HL-60 (cell line): Measurements from ENCODE around the gene SECISBP2.

Experiments
- GABPA ChIP-seq: IDR thresholded peaks from 2 replicates; pipeline ENCODE4 v1.6.1; 2012; ENCODE audit warnings: low read depth
- POLR2AphosphoS5 ChIP-seq: IDR thresholded peaks from 2 replicates; pipeline ENCODE4 v1.6.1; 2012; ENCODE audit warnings: low read depth
- SPI1 ChIP-seq: IDR thresholded peaks from 2 replicates; pipeline ENCODE4 v1.6.1; 2012; ENCODE audit warnings: low read depth, mild to moderate bottlenecking, borderline replicate concordance
- TF ChIP-seq, protein P1 (sequence below): IDR thresholded peaks from one replicate; pipeline ENCODE4 v1.5.1; 2011; ENCODE audit warnings: low read length, control low read depth, inconsistent platforms; ENCODE audit not compliant: insufficient read depth
- TF ChIP-seq, protein P2 (sequence below): IDR thresholded peaks from 2 replicates; pipeline ENCODE4 v1.6.1; 2012; ENCODE audit warnings: low read depth; ENCODE audit not compliant: insufficient replicate concordance

DNA sequence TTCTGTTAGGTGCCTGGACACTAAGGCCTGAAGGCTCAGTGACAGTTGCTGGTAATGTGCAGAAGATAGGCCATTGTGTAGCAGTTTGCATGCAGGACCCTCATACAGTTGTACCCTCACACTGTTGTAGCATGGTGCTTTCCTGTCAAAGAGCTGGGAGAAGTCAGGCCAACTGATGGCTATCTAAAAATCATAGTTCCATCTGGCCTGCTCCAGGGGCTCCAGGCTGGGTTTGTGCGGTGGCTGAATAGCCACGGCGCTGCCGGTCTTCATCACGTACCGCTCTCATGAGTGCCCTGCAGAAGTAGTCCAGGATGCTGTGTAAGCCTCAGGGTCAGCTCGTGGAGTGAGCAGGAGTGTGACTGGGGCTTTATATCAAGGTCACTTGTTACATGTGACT is 12.2 kb downstream of the SECISBP2 start:
- TF ChIP-seq, protein P1, sequence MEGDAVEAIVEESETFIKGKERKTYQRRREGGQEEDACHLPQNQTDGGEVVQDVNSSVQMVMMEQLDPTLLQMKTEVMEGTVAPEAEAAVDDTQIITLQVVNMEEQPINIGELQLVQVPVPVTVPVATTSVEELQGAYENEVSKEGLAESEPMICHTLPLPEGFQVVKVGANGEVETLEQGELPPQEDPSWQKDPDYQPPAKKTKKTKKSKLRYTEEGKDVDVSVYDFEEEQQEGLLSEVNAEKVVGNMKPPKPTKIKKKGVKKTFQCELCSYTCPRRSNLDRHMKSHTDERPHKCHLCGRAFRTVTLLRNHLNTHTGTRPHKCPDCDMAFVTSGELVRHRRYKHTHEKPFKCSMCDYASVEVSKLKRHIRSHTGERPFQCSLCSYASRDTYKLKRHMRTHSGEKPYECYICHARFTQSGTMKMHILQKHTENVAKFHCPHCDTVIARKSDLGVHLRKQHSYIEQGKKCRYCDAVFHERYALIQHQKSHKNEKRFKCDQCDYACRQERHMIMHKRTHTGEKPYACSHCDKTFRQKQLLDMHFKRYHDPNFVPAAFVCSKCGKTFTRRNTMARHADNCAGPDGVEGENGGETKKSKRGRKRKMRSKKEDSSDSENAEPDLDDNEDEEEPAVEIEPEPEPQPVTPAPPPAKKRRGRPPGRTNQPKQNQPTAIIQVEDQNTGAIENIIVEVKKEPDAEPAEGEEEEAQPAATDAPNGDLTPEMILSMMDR: no peak
- TF ChIP-seq GABPA (no peak), POLR2AphosphoS5 (no peak), SPI1 (no peak)
- TF ChIP-seq, protein P2, sequence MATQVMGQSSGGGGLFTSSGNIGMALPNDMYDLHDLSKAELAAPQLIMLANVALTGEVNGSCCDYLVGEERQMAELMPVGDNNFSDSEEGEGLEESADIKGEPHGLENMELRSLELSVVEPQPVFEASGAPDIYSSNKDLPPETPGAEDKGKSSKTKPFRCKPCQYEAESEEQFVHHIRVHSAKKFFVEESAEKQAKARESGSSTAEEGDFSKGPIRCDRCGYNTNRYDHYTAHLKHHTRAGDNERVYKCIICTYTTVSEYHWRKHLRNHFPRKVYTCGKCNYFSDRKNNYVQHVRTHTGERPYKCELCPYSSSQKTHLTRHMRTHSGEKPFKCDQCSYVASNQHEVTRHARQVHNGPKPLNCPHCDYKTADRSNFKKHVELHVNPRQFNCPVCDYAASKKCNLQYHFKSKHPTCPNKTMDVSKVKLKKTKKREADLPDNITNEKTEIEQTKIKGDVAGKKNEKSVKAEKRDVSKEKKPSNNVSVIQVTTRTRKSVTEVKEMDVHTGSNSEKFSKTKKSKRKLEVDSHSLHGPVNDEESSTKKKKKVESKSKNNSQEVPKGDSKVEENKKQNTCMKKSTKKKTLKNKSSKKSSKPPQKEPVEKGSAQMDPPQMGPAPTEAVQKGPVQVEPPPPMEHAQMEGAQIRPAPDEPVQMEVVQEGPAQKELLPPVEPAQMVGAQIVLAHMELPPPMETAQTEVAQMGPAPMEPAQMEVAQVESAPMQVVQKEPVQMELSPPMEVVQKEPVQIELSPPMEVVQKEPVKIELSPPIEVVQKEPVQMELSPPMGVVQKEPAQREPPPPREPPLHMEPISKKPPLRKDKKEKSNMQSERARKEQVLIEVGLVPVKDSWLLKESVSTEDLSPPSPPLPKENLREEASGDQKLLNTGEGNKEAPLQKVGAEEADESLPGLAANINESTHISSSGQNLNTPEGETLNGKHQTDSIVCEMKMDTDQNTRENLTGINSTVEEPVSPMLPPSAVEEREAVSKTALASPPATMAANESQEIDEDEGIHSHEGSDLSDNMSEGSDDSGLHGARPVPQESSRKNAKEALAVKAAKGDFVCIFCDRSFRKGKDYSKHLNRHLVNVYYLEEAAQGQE: no peak
